Measurements from ENCODE around the gene MYH11. TPM values are rescaled to one million over a fixed set of nuclear protein-coding genes. Genes with fewer than 3 reads are reported as not detected.

The MYH11 gene
- total and polyA plus RNA-seq, 10 of the 15 experiments (the other 5 are each of a cell fraction or from before 2014, with no cell fraction given), result 0.01 to 1.9 (median 0.13) TPM; not detected in 1

DNA sequence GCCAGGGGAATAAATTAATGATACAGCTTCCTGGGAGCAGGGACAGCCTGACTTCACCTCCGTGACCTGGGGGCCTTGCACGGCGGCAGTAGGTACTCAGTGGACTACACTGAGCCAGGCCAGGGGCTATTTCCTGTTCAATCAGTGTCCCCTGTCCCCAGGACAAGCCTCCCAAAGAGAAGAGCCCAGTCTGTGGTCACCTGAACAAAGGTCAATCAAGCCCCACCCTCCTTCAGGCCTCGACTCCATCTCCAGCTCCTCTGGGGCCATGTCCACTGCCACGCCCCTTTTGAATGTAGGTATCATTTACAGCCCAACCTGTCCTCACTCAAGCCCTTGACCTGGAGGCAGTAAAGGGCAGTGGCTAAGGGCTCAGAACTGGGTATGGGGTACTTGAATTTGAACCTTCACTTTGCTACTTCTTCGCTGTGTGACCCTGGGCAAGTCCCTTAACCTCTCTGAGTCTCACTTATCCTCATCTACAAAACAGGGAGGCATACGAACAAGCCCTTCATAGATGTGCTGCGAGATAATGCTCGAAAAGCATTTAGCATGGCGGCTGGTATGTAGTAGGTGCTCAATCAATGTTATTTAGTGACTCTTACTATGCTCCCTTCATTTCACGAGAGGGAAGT lies 29.0 kb downstream of the MYH11 start (continued):
- TF ChIP-seq NKRF (conservative IDR thresholded peaks at IDR 0.05), result no peak
- TF ChIP-seq SUZ12 (IDR thresholded peaks at IDR 0.05; ENCODE audit: unreplicated experiment), result no peak
- no peak for TF ChIP-seq IKZF1 (conservative IDR thresholded peaks at IDR 0.05)
- no peak for TF ChIP-seq SIX5 (IDR thresholded peaks at IDR 0.05; ENCODE audit: low read depth, low read length, severe bottlenecking)
- TF ChIP-seq ASH2L (IDR thresholded peaks at IDR 0.05; ENCODE audit: borderline replicate concordance, low read depth), result no peak

DNA sequence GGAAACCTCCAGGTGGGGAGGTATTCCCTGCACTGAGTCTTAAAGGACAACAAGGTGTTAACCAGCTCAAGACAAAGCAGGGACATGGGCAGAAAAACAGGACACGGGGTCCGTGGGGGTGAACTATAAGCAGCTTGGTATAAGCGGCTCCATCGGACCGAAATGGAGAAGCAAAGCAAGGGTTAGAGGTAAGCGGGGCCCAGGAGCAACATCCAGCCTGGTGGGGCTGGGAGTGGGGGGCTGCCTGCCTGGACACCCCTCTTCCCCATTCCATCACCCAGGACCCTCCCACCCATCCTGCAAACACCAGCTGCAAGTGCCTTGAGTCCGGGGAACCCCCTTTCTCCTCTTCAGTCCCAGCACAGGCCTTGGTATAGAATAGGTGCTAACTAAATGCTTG lies 29.5 kb downstream of the MYH11 start:
- FAIRE-seq, result no peak
- Histone ChIP-seq H3K27ac (ENCODE audit: control insufficient read depth, insufficient read depth) (no peak overlapping the region), H3K4me3 (no peak overlapping the region), H3K9me3 (replicated peaks; ENCODE audit: control insufficient read depth, insufficient read depth, low read length) (no peaks in the 10 kb centered on the region), H3K27me3 (replicated peaks in 1 of 2; ENCODE audit: control insufficient read depth in 2 of 2, insufficient read depth in 2 of 2, low read length in 1 of 2) (no peaks in the 10 kb centered on the region), H3K79me2 (ENCODE audit: control insufficient read depth, insufficient read depth, low read length) (no peaks in the 10 kb centered on the region), H3K9ac (ENCODE audit: control insufficient read depth, insufficient read depth, low read length) (no peak overlapping the region), H3K4me2 (ENCODE audit: control insufficient read depth, insufficient read depth) (no peak overlapping the region), H4K20me1 (ENCODE audit: control insufficient read depth, insufficient read depth) (no peaks in the 10 kb centered on the region), H3K36me3 (ENCODE audit: control insufficient read depth in 2 of 2, insufficient read depth in 2 of 2, low read length in 1 of 2) (no peaks in the 10 kb centered on the region), H3K4me1 (ENCODE audit: control insufficient read depth, insufficient read depth, low read length) (no peaks in the 10 kb centered on the region), H2AFZ (ENCODE audit: control insufficient read depth, low read depth, low read length) (no peak overlapping the region)
- ATAC-seq, result no peak
- SMC1A ChIA-PET (ENCODE audit: uncharacterized antibody, unreplicated experiment), result no interaction called here
- POLR2A ChIA-PET, result no interaction called here
- no peak for DNase-seq (ENCODE audit: low read depth, low spot score)
- no TSS peak for BruUV-seq (replicated peaks)
- in situ Hi-C loops (cut with MboI) (no loop called here), intact Hi-C loops (cut with micrococcal nuclease; ENCODE audit: unreplicated experiment) (no loop called here)
- CTCF ChIA-PET, result interaction anchor here (1.4 kb wide), 1 partner anchor 62 kb away, joined by 4 read pairs; no protein-coding TSS in a partner anchor
- RAD21 ChIA-PET (ENCODE audit: unreplicated experiment), result no interaction called here
- 75% methylated on average over 7 of the region's 7 CpGs for WGBS (ENCODE audit: insufficient coverage, insufficient replicate concordance, low lambda C conversion rate, missing lambda C conversion rate)
- TF ChIP-seq HCFC1 (IDR thresholded peaks at IDR 0.05; ENCODE audit: low read length), result no peak
- TF ChIP-seq USF2 (IDR thresholded peaks at IDR 0.05; ENCODE audit: borderline replicate concordance, low read depth, low read length), result no peak
- no peak for TF ChIP-seq SMAD5 (IDR thresholded peaks at IDR 0.05; ENCODE audit: low read depth)
- TF ChIP-seq SIN3A (IDR thresholded peaks at IDR 0.05; ENCODE audit: low read depth, low read length), result no peak
- TF ChIP-seq SREBF1 (IDR thresholded peaks at IDR 0.05; ENCODE audit: low read length), result no peak
- TF ChIP-seq TCF12 (IDR thresholded peaks at IDR 0.05; ENCODE audit: low read depth, low read length), result no peak
- TF ChIP-seq RCOR1 (conservative IDR thresholded peaks at IDR 0.05; ENCODE audit: low read depth, low read length), result no peak
- no peak for TF ChIP-seq HDAC2 (IDR thresholded peaks at IDR 0.05)
- no peak for TF ChIP-seq NR2C1 (IDR thresholded peaks at IDR 0.05)
- TF ChIP-seq EED (IDR thresholded peaks at IDR 0.05; ENCODE audit: low read depth), result no peak
- TF ChIP-seq SREBF2 (IDR thresholded peaks at IDR 0.05; ENCODE audit: low read length), result no peak
- TF ChIP-seq JUNB (IDR thresholded peaks at IDR 0.05), result no peak
- no peak for TF ChIP-seq NRF1 (conservative IDR thresholded peaks at IDR 0.05; ENCODE audit: low read depth, low read length)
- TF ChIP-seq, protein P1, sequence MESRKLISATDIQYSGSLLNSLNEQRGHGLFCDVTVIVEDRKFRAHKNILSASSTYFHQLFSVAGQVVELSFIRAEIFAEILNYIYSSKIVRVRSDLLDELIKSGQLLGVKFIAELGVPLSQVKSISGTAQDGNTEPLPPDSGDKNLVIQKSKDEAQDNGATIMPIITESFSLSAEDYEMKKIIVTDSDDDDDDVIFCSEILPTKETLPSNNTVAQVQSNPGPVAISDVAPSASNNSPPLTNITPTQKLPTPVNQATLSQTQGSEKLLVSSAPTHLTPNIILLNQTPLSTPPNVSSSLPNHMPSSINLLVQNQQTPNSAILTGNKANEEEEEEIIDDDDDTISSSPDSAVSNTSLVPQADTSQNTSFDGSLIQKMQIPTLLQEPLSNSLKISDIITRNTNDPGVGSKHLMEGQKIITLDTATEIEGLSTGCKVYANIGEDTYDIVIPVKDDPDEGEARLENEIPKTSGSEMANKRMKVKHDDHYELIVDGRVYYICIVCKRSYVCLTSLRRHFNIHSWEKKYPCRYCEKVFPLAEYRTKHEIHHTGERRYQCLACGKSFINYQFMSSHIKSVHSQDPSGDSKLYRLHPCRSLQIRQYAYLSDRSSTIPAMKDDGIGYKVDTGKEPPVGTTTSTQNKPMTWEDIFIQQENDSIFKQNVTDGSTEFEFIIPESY (IDR thresholded peaks at IDR 0.05), result no peak
- no peak for TF ChIP-seq NFXL1 (IDR thresholded peaks at IDR 0.05; ENCODE audit: borderline replicate concordance)
- no peak for TF ChIP-seq FOXK2 (IDR thresholded peaks at IDR 0.05)
- no peak for TF ChIP-seq NR2C2 (IDR thresholded peaks at IDR 0.05; ENCODE audit: borderline replicate concordance, control insufficient read depth, insufficient read length, low read depth)
- no peak for TF ChIP-seq POLR2A (IDR thresholded peaks at IDR 0.05; ENCODE audit: low read depth, low read length)
